ENCODE data around the gene NFYA.

The NFYA gene

GRCh38 chr6:41046084-41046483, 26.7 kb upstream of the NFYA start:
- DNase-seq (ENCODE audit: low read depth in 2 of 2, low spot score in 1 of 2): no peak

GRCh38 chr6:41047306-41047705, 25.5 kb upstream of the NFYA start:
- no peak for DNase-seq (ENCODE audit: low read depth in 2 of 2, low spot score in 1 of 2)

- no peak for DNase-seq (ENCODE audit: low read depth in 2 of 2, low spot score in 1 of 2)
Measured at GRCh38 chr6:41047745-41048732, 24.7 kb upstream of the NFYA start.

- DNase-seq (ENCODE audit: low read depth in 2 of 2, low spot score in 1 of 2): no peak
Measured at GRCh38 chr6:41049521-41049920, 23.3 kb upstream of the NFYA start.

- no peak for DNase-seq (ENCODE audit: low read depth in 2 of 2, low spot score in 1 of 2)
Measured at GRCh38 chr6:41049955-41050354, 22.8 kb upstream of the NFYA start.

- DNase-seq (ENCODE audit: low read depth in 2 of 2, low spot score in 1 of 2): no peak
Measured at GRCh38 chr6:41050536-41050935, 22.2 kb upstream of the NFYA start.

GRCh38 chr6:41051873-41052272, 20.9 kb upstream of the NFYA start:
- no peak for DNase-seq (ENCODE audit: low read depth in 2 of 2, low spot score in 1 of 2)

GRCh38 chr6:41053041-41053440, 19.7 kb upstream of the NFYA start, which contains the start of gene APOBEC2:
TSS of gene APOBEC2 (plus strand) at chr6:41053202. CDS start at chr6:41053348, 146 bp downstream.
- DNase-seq (ENCODE audit: low read depth in 2 of 2, low spot score in 1 of 2): no peak

GRCh38 chr6:41054511-41054910, 18.3 kb upstream of the NFYA start:
- no peak for DNase-seq (ENCODE audit: low read depth in 2 of 2, low spot score in 1 of 2)

- no peak for DNase-seq (ENCODE audit: low read depth in 2 of 2, low spot score in 1 of 2)
Measured at GRCh38 chr6:41055149-41055548, 17.6 kb upstream of the NFYA start.

- DNase-seq (ENCODE audit: low read depth in 2 of 2, low spot score in 1 of 2): no peak
Measured at GRCh38 chr6:41056768-41057490, 15.8 kb upstream of the NFYA start.

GRCh38 chr6:41058783-41059181, 14.0 kb upstream of the NFYA start:
- no peak for DNase-seq (ENCODE audit: low read depth in 2 of 2, low spot score in 1 of 2)

- no peak for DNase-seq (ENCODE audit: low read depth in 2 of 2, low spot score in 1 of 2)
Measured at GRCh38 chr6:41059556-41059955, 13.2 kb upstream of the NFYA start.

- no peak for DNase-seq (ENCODE audit: low read depth in 2 of 2, low spot score in 1 of 2)
Measured at GRCh38 chr6:41061196-41061726, 11.5 kb upstream of the NFYA start.

- DNase-seq (ENCODE audit: low read depth in 2 of 2, low spot score in 1 of 2): no peak
Measured at GRCh38 chr6:41062056-41062455, 10.7 kb upstream of the NFYA start.

GRCh38 chr6:41063884-41064285, 8.9 kb upstream of the NFYA start:
- DNase-seq (ENCODE audit: low read depth in 2 of 2, low spot score in 1 of 2): no peak

GRCh38 chr6:41064841-41065240, 7.9 kb upstream of the NFYA start:
- no peak for DNase-seq (ENCODE audit: low read depth in 2 of 2, low spot score in 1 of 2)

GRCh38 chr6:41065550-41066026, 7.2 kb upstream of the NFYA start:
- DNase-seq (ENCODE audit: low read depth in 2 of 2, low spot score in 1 of 2): no peak

GRCh38 chr6:41066867-41067304, 5.9 kb upstream of the NFYA start:
- peak; percentile 13 to 41 for DNase-seq (ENCODE audit: low read depth in 2 of 2, low spot score in 1 of 2)

GRCh38 chr6:41071501-41071922, 1.3 kb upstream of the NFYA start:
- no peak for DNase-seq (ENCODE audit: low read depth in 2 of 2, low spot score in 1 of 2)

All from stimulated activated CD8-positive, alpha-beta memory T cell treated with anti-CD3 and anti-CD28 coated beads, Interleukin-4, amount 100 ng/mL, for 1 hour (primary cell).